ENCODE measurements around the gene NEDD9. TPM values are rescaled to one million over a fixed set of nuclear protein-coding genes. Genes with fewer than 3 reads are reported as not detected.

Gene NEDD9
- total RNA-seq, 2 donors from 2014 or later = 105 to 166 TPM

- intact Hi-C loops (cut with DNase I) = no loop called here
- DNase-seq (ENCODE audit: low spot score) = no peak
Observed at GRCh38 chr6:11224252-11224965, 8.1 kb downstream of the NEDD9 start.

GRCh38 chr6:11223286-11223864 lies 9.1 kb downstream of the NEDD9 start:
- intact Hi-C loops (cut with DNase I) = no loop called here
- DNase-seq (ENCODE audit: low spot score) = no peak

GRCh38 chr6:11222385-11223277 lies 9.8 kb downstream of the NEDD9 start:
- DNase-seq (ENCODE audit: low spot score) = no peak
- intact Hi-C loops (cut with DNase I) = no loop called here

- no peak for DNase-seq (ENCODE audit: low spot score)
- intact Hi-C loops (cut with DNase I) = no loop called here
Observed at GRCh38 chr6:11221623-11222384, 10.7 kb downstream of the NEDD9 start.

- intact Hi-C loops (cut with DNase I) = no loop called here
- no peak for DNase-seq (ENCODE audit: low spot score)
Observed at GRCh38 chr6:11219400-11219834, 13.1 kb downstream of the NEDD9 start.

GRCh38 chr6:11218538-11219399 lies 13.7 kb downstream of the NEDD9 start:
- DNase-seq (ENCODE audit: low spot score) = no peak
- intact Hi-C loops (cut with DNase I) = no loop called here

GRCh38 chr6:11218102-11218442 lies 14.4 kb downstream of the NEDD9 start:
- intact Hi-C loops (cut with DNase I) = no loop called here
- DNase-seq (ENCODE audit: low spot score) = no peak

GRCh38 chr6:11217360-11218101 lies 14.9 kb downstream of the NEDD9 start:
- intact Hi-C loops (cut with DNase I) = no loop called here
- no peak for DNase-seq (ENCODE audit: low spot score)

- intact Hi-C loops (cut with DNase I) = no loop called here
- DNase-seq (ENCODE audit: low spot score) = no peak
Observed at GRCh38 chr6:11215773-11216172, 16.7 kb downstream of the NEDD9 start.

GRCh38 chr6:11214901-11215300 lies 17.6 kb downstream of the NEDD9 start:
- intact Hi-C loops (cut with DNase I) = no loop called here
- DNase-seq (ENCODE audit: low spot score) = no peak

- intact Hi-C loops (cut with DNase I) = no loop called here
- no peak for DNase-seq (ENCODE audit: low spot score)
Observed at GRCh38 chr6:11214084-11214833, 18.2 kb downstream of the NEDD9 start.

- intact Hi-C loops (cut with DNase I) = no loop called here
- no peak for DNase-seq (ENCODE audit: low spot score)
Observed at GRCh38 chr6:11213422-11214021, 18.9 kb downstream of the NEDD9 start.

- no peak for DNase-seq (ENCODE audit: low spot score)
- intact Hi-C loops (cut with DNase I) = no loop called here
Observed at GRCh38 chr6:11212664-11213063, 19.8 kb downstream of the NEDD9 start.

GRCh38 chr6:11211254-11211653 lies 21.2 kb downstream of the NEDD9 start:
- intact Hi-C loops (cut with DNase I) = no loop called here
- DNase-seq (ENCODE audit: low spot score) = no peak

GRCh38 chr6:11210386-11211138 lies 21.9 kb downstream of the NEDD9 start:
- intact Hi-C loops (cut with DNase I) = no loop called here
- DNase-seq (ENCODE audit: low spot score) = no peak

GRCh38 chr6:11209906-11210305 lies 22.6 kb downstream of the NEDD9 start:
- intact Hi-C loops (cut with DNase I) = no loop called here
- no peak for DNase-seq (ENCODE audit: low spot score)
